AG09309 (cell line): Measurements from ENCODE around the gene FAF2.

Source experiments
- DNase-seq: peaks from one replicate; pipeline ENCODE4 v3.0.0-alpha.2; 2010; ENCODE audit warnings: low read depth
- H3K4me3 ChIP-seq: 2 replicates; pipeline ENCODE4 v1.5.1; 2011; ENCODE audit warnings: mild to moderate bottlenecking, low read depth, low read length, moderate library complexity; ENCODE audit not compliant: control insufficient read depth
- TF ChIP-seq, protein P1 (sequence below): IDR thresholded peaks from 2 replicates; pipeline ENCODE4 v1.5.1; 2011; ENCODE audit warnings: mild to moderate bottlenecking, low read depth, low read length, inconsistent platforms; ENCODE audit not compliant: insufficient read depth, control insufficient read depth; ENCODE audit errors: missing control alignments

FAF2 gene

DNA sequence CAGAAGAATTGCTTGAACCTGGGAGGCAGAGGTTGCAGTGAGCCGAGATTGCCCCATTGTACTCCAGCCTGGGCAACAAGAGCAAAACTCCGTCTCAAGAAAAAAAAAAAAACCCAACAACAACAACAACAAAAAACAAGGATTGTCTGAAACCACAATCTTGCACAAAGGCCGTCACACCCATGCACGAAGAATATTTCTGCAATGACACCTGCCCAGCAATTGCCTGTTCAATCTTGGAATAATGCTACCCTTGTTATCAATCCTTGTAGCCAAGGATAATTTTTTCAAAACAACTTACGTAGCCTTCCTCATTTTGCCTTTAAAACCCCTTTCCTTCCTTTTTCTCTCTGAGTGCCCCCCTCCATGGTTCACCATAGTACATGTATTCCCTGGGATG lies 28.1 kb upstream of the FAF2 start:
- H3K4me3 ChIP-seq: no peak overlapping the region
- TF ChIP-seq, protein P1, sequence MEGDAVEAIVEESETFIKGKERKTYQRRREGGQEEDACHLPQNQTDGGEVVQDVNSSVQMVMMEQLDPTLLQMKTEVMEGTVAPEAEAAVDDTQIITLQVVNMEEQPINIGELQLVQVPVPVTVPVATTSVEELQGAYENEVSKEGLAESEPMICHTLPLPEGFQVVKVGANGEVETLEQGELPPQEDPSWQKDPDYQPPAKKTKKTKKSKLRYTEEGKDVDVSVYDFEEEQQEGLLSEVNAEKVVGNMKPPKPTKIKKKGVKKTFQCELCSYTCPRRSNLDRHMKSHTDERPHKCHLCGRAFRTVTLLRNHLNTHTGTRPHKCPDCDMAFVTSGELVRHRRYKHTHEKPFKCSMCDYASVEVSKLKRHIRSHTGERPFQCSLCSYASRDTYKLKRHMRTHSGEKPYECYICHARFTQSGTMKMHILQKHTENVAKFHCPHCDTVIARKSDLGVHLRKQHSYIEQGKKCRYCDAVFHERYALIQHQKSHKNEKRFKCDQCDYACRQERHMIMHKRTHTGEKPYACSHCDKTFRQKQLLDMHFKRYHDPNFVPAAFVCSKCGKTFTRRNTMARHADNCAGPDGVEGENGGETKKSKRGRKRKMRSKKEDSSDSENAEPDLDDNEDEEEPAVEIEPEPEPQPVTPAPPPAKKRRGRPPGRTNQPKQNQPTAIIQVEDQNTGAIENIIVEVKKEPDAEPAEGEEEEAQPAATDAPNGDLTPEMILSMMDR: no peak
- no peak for DNase-seq

DNA sequence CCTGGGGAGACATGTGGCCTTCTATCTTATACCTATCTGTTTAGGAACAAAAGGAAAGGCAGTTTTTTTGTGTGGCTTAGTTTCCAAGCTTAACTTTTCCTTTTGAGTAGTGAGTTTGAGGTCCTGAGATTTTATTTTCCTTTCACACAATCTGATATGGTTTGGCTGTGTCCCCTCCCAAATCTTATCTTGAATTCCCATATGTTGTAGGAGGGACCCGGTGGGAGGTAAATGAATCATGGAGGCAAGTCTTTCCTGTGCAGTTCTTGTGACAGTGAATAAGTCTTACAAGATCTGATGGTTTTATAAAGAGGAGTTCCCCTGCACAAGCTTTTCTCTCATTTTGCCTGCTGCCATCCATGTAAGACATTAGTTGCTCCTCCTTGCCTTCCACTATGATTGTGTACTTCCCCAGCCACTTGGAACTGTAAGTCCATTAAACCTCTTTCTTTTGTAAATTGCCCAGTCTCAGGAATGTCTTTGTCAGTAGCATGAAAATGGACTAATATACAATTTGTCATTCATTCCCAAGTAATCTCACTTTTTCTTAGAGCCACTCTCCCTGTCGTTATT lies 27.1 kb upstream of the FAF2 start:
- H3K4me3 ChIP-seq: no peak overlapping the region
- no peak for DNase-seq
- TF ChIP-seq, protein P1: no peak

DNA sequence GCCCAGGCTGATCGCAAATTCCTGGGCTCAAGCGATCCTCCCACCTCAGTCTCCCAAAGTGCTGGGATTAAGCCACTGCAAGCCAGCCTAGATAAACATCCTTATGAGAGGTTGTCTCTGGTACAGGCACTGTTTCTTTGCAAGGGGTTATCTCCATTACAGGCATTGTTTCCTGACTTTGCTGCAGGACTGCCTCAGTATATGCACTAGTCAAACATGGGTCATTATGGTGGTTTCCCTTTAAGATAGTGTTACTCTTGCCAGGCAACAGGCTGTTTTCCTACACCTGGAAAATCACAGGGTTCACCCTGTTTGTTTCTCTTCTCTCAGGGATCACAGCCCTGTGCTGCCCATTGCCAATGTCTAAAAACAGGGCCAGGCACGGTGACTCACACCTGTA lies 24.0 kb upstream of the FAF2 start:
- no peak for DNase-seq
- TF ChIP-seq, protein P1: no peak
- no peak overlapping the region for H3K4me3 ChIP-seq

DNA sequence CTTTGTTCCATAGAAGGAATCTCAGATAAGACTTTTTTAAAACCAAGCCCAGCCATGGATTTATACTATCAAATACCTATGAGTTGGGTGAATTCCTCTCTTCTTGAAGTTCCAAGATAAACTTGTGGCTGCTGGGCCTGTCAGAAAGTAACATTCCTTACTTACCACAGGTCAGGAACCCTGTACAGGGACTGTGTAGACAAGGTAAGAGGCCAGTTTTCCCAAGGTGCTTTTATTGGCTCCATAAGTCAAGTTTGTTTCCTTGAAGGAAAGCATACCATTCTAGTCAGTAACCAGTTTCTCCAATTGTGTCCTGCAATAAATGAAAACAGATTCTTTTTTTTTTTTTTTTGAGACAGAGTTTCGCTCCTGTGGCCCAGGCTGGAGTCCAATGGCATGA lies 23.0 kb upstream of the FAF2 start:
- no peak for DNase-seq
- no peak overlapping the region for H3K4me3 ChIP-seq
- TF ChIP-seq, protein P1: no peak

DNA sequence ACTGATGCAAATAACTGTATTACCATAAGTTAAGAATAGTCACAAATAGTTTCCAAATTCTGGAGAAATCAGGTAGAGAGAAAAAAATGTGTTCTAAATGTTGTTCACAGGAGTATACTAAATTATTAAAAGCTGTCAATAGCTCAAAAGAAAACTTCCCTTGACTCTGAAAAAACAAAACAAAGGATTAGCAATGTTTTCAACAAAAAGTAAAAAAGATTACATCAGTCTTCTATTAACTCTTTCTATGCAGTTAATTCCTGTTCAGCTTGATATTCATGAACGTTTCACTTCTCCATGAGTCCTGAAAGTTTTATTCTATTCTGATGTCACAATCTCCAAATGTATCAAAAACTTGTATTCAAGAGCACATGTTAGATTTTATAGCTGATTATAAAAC lies 22.4 kb upstream of the FAF2 start:
- TF ChIP-seq, protein P1: no peak
- H3K4me3 ChIP-seq: no peak overlapping the region
- no peak for DNase-seq

DNA sequence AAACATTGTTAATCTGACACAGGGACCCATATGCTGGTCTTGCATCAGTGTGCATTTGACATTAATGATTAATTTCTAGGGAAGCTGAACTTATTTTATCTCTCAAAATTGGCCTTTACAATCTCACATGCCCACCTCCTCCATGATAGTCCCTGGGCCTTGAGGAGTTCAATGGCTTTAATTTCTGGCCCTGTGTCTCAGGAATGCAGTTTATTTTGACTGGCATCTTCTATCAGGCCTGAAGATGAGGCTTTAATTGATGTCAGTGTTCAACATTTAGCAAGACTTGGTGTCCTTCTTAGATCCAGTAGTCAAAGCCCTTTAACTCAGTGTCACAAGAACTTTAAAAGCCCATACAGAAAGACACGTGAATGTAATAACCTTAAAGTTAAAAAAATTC lies 21.3 kb upstream of the FAF2 start:
- TF ChIP-seq, protein P1: no peak
- H3K4me3 ChIP-seq: no peak overlapping the region
- DNase-seq: no peak

DNA sequence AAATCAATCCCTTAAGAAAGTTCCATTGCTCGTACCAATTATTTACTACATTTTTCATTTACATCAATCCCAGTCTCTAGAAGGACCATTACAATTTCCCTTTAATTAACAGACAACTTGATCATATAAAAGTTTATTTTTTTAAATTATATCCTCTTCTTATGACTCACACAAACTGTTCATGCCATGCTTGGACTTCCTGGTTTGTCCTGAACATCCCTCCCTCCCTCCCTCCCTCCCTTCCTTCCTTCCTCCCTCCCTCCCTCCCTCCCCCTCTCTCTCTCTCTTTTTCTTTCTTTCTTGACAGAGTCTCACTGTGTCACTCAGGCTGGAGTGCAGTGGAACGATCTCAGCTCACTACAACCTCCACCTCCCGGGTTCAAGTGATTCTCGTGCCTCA lies 20.2 kb upstream of the FAF2 start:
- DNase-seq: no peak
- TF ChIP-seq, protein P1: no peak
- H3K4me3 ChIP-seq: no peak overlapping the region
